SK-N-SH treated with all-trans-retinoic acid at 6 μM for 48 hours (cell line): ENCODE data around the gene LRRC18.

Experiments used
- ATAC-seq: fragments of 200-7000 bp; cut with Tn5 transposase; 3 replicates; pipeline ENCODE4 v1.9.1; 2020; ENCODE audit warnings: mild to moderate bottlenecking, moderate library complexity
- ARNTL ChIP-seq: fragments of 450-650 bp; formaldehyde crosslinking; IDR thresholded peaks from 2 replicates; pipeline ENCODE4 v1.5.0; 2020; ENCODE audit warnings: low read depth, mild to moderate bottlenecking, moderate library complexity, borderline replicate concordance
- BACH2 ChIP-seq: fragments of 250-450 bp; sonication (Bioruptor Pico); IDR thresholded peaks from 2 replicates; pipeline ENCODE4 v1.9.0; 2021; ENCODE audit warnings: mild to moderate bottlenecking, borderline replicate concordance
- CREB5 ChIP-seq: fragments of 250-450 bp; sonication (Bioruptor Pico); IDR thresholded peaks from 2 replicates; pipeline ENCODE4 v1.5.1; 2020; ENCODE audit warnings: low read depth, mild to moderate bottlenecking, moderate library complexity
- CSRNP3 ChIP-seq: fragments of 250-450 bp; sonication (Bioruptor Pico); IDR thresholded peaks from 2 replicates; pipeline ENCODE4 v1.5.1; 2021; ENCODE audit warnings: mild to moderate bottlenecking, moderate library complexity
- ESRRG ChIP-seq: fragments of 250-450 bp; sonication (Bioruptor Pico); IDR thresholded peaks from 2 replicates; pipeline ENCODE4 v1.6.1; 2021; ENCODE audit warnings: mild to moderate bottlenecking
- GLIS3 ChIP-seq: fragments of 250-450 bp; sonication (Bioruptor Pico); IDR thresholded peaks from 2 replicates; pipeline ENCODE4 v1.5.0; 2020; ENCODE audit warnings: mild to moderate bottlenecking, moderate library complexity
- ISL1 ChIP-seq: fragments of 250-450 bp; sonication (Bioruptor Pico); IDR thresholded peaks from 2 replicates; pipeline ENCODE4 v2.1.2; 2022; ENCODE audit warnings: mild to moderate bottlenecking, moderate library complexity
- OSR1 ChIP-seq: fragments of 250-450 bp; sonication (Bioruptor Pico); IDR thresholded peaks from 2 replicates; pipeline ENCODE4 v1.8.0; 2022; ENCODE audit warnings: moderate library complexity, mild to moderate bottlenecking, inconsistent platforms
- PATZ1 ChIP-seq: fragments of 250-450 bp; sonication (Bioruptor Pico); IDR thresholded peaks from 2 replicates; pipeline ENCODE4 v1.8.0; 2020; ENCODE audit warnings: mild to moderate bottlenecking, moderate library complexity, borderline replicate concordance
- POU6F1 ChIP-seq: fragments of 250-450 bp; sonication (Bioruptor Pico); IDR thresholded peaks from 2 replicates; pipeline ENCODE4 v1.8.0; 2021; ENCODE audit warnings: low read depth, mild to moderate bottlenecking, moderate library complexity, borderline replicate concordance
- PPARA ChIP-seq: fragments of 250-450 bp; sonication (Bioruptor Pico); IDR thresholded peaks from 2 replicates; pipeline ENCODE4 v1.5.0; 2020; ENCODE audit warnings: mild to moderate bottlenecking, borderline replicate concordance
- SNAI2 ChIP-seq: fragments of 250-450 bp; sonication (Bioruptor Pico); IDR thresholded peaks from 2 replicates; pipeline ENCODE4 v1.5.0; 2020; ENCODE audit warnings: mild to moderate bottlenecking, moderate library complexity
- TCF4 ChIP-seq: fragments of 250-450 bp; sonication (Bioruptor Pico); IDR thresholded peaks from 2 replicates; pipeline ENCODE4 v1.8.0; 2021; ENCODE audit warnings: mild to moderate bottlenecking, moderate library complexity, borderline replicate concordance
- TOX ChIP-seq: fragments of 250-450 bp; sonication (Bioruptor Pico); IDR thresholded peaks from 2 replicates; pipeline ENCODE4 v1.8.0; 2021; ENCODE audit warnings: mild to moderate bottlenecking, moderate library complexity, borderline replicate concordance
- TSHZ2 ChIP-seq: fragments of 250-450 bp; sonication (Bioruptor Pico); IDR thresholded peaks from 2 replicates; pipeline ENCODE4 v1.5.0; 2020; ENCODE audit warnings: mild to moderate bottlenecking, moderate library complexity
- ZC3H10 ChIP-seq: fragments of 250-450 bp; sonication (Bioruptor Pico); IDR thresholded peaks from 2 replicates; pipeline ENCODE4 v1.5.1; 2021; ENCODE audit warnings: mild to moderate bottlenecking, moderate library complexity
- ZFP3 ChIP-seq: fragments of 250-450 bp; sonication (Bioruptor Pico); IDR thresholded peaks from 2 replicates; pipeline ENCODE4 v1.5.0; 2020; ENCODE audit warnings: mild to moderate bottlenecking, moderate library complexity
- ZFP30 ChIP-seq: fragments of 450-650 bp; formaldehyde crosslinking; IDR thresholded peaks from 2 replicates; pipeline ENCODE4 v1.5.0; 2022; ENCODE audit warnings: mild to moderate bottlenecking, moderate library complexity
- ZNF565 ChIP-seq: fragments of 450-650 bp; formaldehyde crosslinking; conservative IDR thresholded peaks from 2 replicates; pipeline ENCODE4 v1.5.0; 2020; ENCODE audit warnings: low read depth, mild to moderate bottlenecking, moderate library complexity
- ZNF70 ChIP-seq: fragments of 450-650 bp; formaldehyde crosslinking; IDR thresholded peaks from 2 replicates; pipeline ENCODE4 v1.5.0; 2020; ENCODE audit warnings: mild to moderate bottlenecking, moderate library complexity
- ZNF8 ChIP-seq: fragments of 450-650 bp; formaldehyde crosslinking; IDR thresholded peaks from 2 replicates; pipeline ENCODE4 v1.5.0; 2020; ENCODE audit warnings: mild to moderate bottlenecking, moderate library complexity

Gene LRRC18

GRCh38 chr10:48970654-48971053 lies 31.0 kb upstream of the LRRC18 start:
- ATAC-seq, result no peak
- TF ChIP-seq ZNF8 (CRISPR knock-in tag), result no peak
- TF ChIP-seq PPARA (CRISPR knock-in tag), result no peak
- no peak for TF ChIP-seq TCF4 (CRISPR knock-in tag)
- TF ChIP-seq SNAI2 (CRISPR knock-in tag), result no peak
- no peak for TF ChIP-seq CSRNP3 (CRISPR knock-in tag)
- no peak for TF ChIP-seq GLIS3 (CRISPR knock-in tag)
- no peak for TF ChIP-seq CREB5 (CRISPR knock-in tag)
- TF ChIP-seq ESRRG (CRISPR knock-in tag), result no peak
- no peak for TF ChIP-seq ISL1

GRCh38 chr10:48970046-48970445 lies 30.4 kb upstream of the LRRC18 start:
- TF ChIP-seq ZNF565 (no peak), TCF4 (CRISPR knock-in tag) (no peak), ARNTL (CRISPR knock-in tag) (no peak), ISL1 (no peak), ZC3H10 (no peak), ZFP3 (no peak), POU6F1 (no peak), SNAI2 (CRISPR knock-in tag) (no peak)
- no peak for ATAC-seq

- no peak for TF ChIP-seq BACH2 (CRISPR knock-in tag)
- TF ChIP-seq ZNF70, result no peak
- TF ChIP-seq ZNF565, result no peak
- TF ChIP-seq OSR1 (CRISPR knock-in tag), result no peak
- TF ChIP-seq GLIS3 (CRISPR knock-in tag), result no peak
- TF ChIP-seq ZC3H10, result no peak
- no peak for TF ChIP-seq PATZ1 (CRISPR knock-in tag)
- TF ChIP-seq CREB5 (CRISPR knock-in tag), result no peak
- no peak for TF ChIP-seq POU6F1
- ATAC-seq, result no peak
Measured at GRCh38 chr10:48968036-48968435, 28.4 kb upstream of the LRRC18 start.

GRCh38 chr10:48965460-48965859 lies 25.8 kb upstream of the LRRC18 start:
- no peak for ATAC-seq
- TF ChIP-seq PATZ1 (CRISPR knock-in tag), result no peak
- TF ChIP-seq TCF4 (CRISPR knock-in tag), result no peak
- no peak for TF ChIP-seq TSHZ2
- TF ChIP-seq TOX (CRISPR knock-in tag), result no peak
- TF ChIP-seq ZNF565, result no peak
- TF ChIP-seq CSRNP3 (CRISPR knock-in tag), result no peak
- TF ChIP-seq ZFP30 (CRISPR knock-in tag), result no peak
- TF ChIP-seq ZFP3, result no peak
